Stimulated activated CD8-positive, alpha-beta memory T cell treated with anti-CD3 and anti-CD28 coated beads, Interleukin-15, amount 100 ng/mL, for 24 hours (primary cell): ENCODE results near the gene SRF.

Experiments used
- DNase-seq: peaks from one replicate; pipeline ENCODE4 v3.0.0-alpha.2; 2020; ENCODE audit warnings: low read depth

Gene SRF

GRCh38 chr6:43216200-43216599, 45.1 kb downstream of the SRF start:
- DNase-seq = no peak

- no peak for DNase-seq
Measured at GRCh38 chr6:43217351-43217750, 46.3 kb downstream of the SRF start.

GRCh38 chr6:43219119-43219518, 48.0 kb downstream of the SRF start:
- DNase-seq = no peak

GRCh38 chr6:43219814-43220213, 48.7 kb downstream of the SRF start:
- DNase-seq = no peak

GRCh38 chr6:43220439-43220951, 49.4 kb downstream of the SRF start:
- no peak for DNase-seq

- DNase-seq = no peak
Measured at GRCh38 chr6:43221046-43221972, 50.2 kb downstream of the SRF start.

GRCh38 chr6:43222418-43223059, 51.5 kb downstream of the SRF start:
- DNase-seq = no peak

GRCh38 chr6:43223175-43223574, 52.1 kb downstream of the SRF start:
- DNase-seq = no peak

- DNase-seq = no peak
Measured at GRCh38 chr6:43226192-43226851, 55.3 kb downstream of the SRF start.

GRCh38 chr6:43228951-43229802, 58.1 kb downstream of the SRF start, which contains the start of gene DNPH1:
TSS of gene DNPH1 (minus strand) at chr6:43229481. CDS start at chr6:43229456, 25 bp downstream.
- DNase-seq = peak; percentile 73

GRCh38 chr6:43229803-43230620, 58.9 kb downstream of the SRF start:
- no peak for DNase-seq

GRCh38 chr6:43231053-43231452, 60.0 kb downstream of the SRF start:
- no peak for DNase-seq
